K562 (cell line): ENCODE data around the gene NPPC. TPM values are rescaled to one million over a fixed set of nuclear protein-coding genes. Genes with fewer than 3 reads are reported as not detected.

Experiments
- ATAC-seq: fragments of 200-7000 bp; cut with Tn5 transposase; 3 replicates; pipeline ENCODE4 v1.9.1; 2020; ENCODE audit warnings: moderate library complexity
- BruUV-seq: library from RNA; stranded (reverse); fragments of 400-500 nt; replicated peaks from 2 replicates; lab custom pipeline; 2021; lab: Mats Ljungman, UMichigan
- CTCF ChIA-PET: fragments of 300-600 bp; formaldehyde crosslinking; extraction: SDS; loops from one replicate; lab custom pipeline; 2021; ENCODE audit warnings: low intra/inter-chr PET ratio; lab: Yijun Ruan, JAX
- POLR2A ChIA-PET: fragments of 300-600, 350-650 bp; sonication (Branson Sonifier 250); formaldehyde crosslinking; extraction: SDS; loops from one replicate; lab custom pipeline; 2021; ENCODE audit warnings: antibody characterized with exemption, inconsistent platforms; lab: Yijun Ruan, JAX
- DNase-seq, 4 experiments: peaks; one replicate each; pipeline versions ENCODE4 v3.0.0 to v3.0.0-alpha.2; 2011 to 2018; ENCODE audit warnings: low spot score in 3 of 4, mixed read lengths in 3 of 4; ENCODE audit errors: extremely low read depth in 1 of 4
- FAIRE-seq: peaks from 2 replicates; lab custom pipeline; 2011; peaks lifted over from hg19 to GRCh38; lab: Jason Lieb, UNC
- H2AFZ ChIP-seq: 2 replicates; pipeline ENCODE4 v1.6.0; 2011; ENCODE audit warnings: low read depth, low read length, control low read depth, inconsistent platforms
- H3K27ac ChIP-seq: fragments of 200-600 bp; 3 replicates; pipeline ENCODE4 v1.8.0; 2011; ENCODE audit warnings: low read depth, mild to moderate bottlenecking, control low read depth, inconsistent platforms, low read length, moderate library complexity, mixed read lengths; ENCODE audit errors: extremely low read depth
- H3K27me3 ChIP-seq, 2 experiments: fragments of 300-600 bp in 1 of 2; 2 replicates in 1 of 2; 3 replicates in 1 of 2; pipeline versions ENCODE4 v1.6.0 to v1.8.0; 2011; ENCODE audit warnings: inconsistent platforms in 2 of 2, low read length in 2 of 2, mild to moderate bottlenecking in 1 of 2, mixed read lengths in 1 of 2, moderate library complexity in 1 of 2; ENCODE audit not compliant: control insufficient read depth in 2 of 2, insufficient read depth in 2 of 2
- H3K36me3 ChIP-seq: fragments of 300-600 bp; 3 replicates; pipeline ENCODE4 v1.8.0; 2011; ENCODE audit warnings: mild to moderate bottlenecking, low read length, inconsistent platforms; ENCODE audit not compliant: control insufficient read depth, insufficient read depth
- H3K4me1 ChIP-seq, 2 experiments: fragments of 200-600 bp in 1 of 2; replicated peaks in 1 of 2; 2 replicates in 1 of 2; 3 replicates in 1 of 2; pipeline versions ENCODE4 v1.5.1 to v1.8.0; 2011; ENCODE audit warnings: inconsistent platforms in 2 of 2, low read length in 2 of 2, mild to moderate bottlenecking in 1 of 2, mixed read lengths in 1 of 2, moderate library complexity in 1 of 2; ENCODE audit not compliant: control insufficient read depth in 2 of 2, insufficient read depth in 2 of 2
- H3K4me2 ChIP-seq: 2 replicates; pipeline ENCODE4 v1.6.1; 2011; ENCODE audit warnings: low read length, control low read depth, inconsistent platforms, mixed read lengths; ENCODE audit not compliant: insufficient read depth
- H3K4me3 ChIP-seq: fragments of 200-600 bp; sonication (generic), shearing (Covaris generic); 2 replicates; pipeline ENCODE4 v1.5.1; 2016; ENCODE audit warnings: control low read depth, inconsistent platforms
- H3K79me2 ChIP-seq: fragments of 200-600 bp; 3 replicates; pipeline ENCODE4 v1.8.0; 2011; ENCODE audit warnings: low read length, inconsistent platforms; ENCODE audit not compliant: control insufficient read depth, insufficient read depth
- H3K9ac ChIP-seq, 2 experiments: 2 replicates each; pipeline versions ENCODE4 v1.6.0 to v1.6.1; 2011; ENCODE audit warnings: low read depth in 2 of 2, low read length in 2 of 2, control low read depth in 1 of 2, inconsistent platforms in 1 of 2, mild to moderate bottlenecking in 1 of 2, mixed read lengths in 1 of 2; ENCODE audit not compliant: insufficient read depth in 1 of 2
- H3K9me1 ChIP-seq: one replicate; pipeline ENCODE4 v1.6.0; 2011; ENCODE audit warnings: inconsistent platforms, mild to moderate bottlenecking, low read length, moderate library complexity; ENCODE audit not compliant: control insufficient read depth, insufficient read depth
- H3K9me3 ChIP-seq: replicated peaks from 2 replicates; pipeline ENCODE4 v1.5.1; 2011; ENCODE audit warnings: low read depth, low read length, inconsistent platforms; ENCODE audit not compliant: control insufficient read depth, insufficient read depth
- H4K20me1 ChIP-seq: replicated peaks from 2 replicates; pipeline ENCODE4 v1.6.1; 2011; ENCODE audit warnings: low read length, inconsistent platforms, mixed read lengths; ENCODE audit not compliant: control insufficient read depth, insufficient read depth
- BCOR ChIP-seq: fragments of 450-650 bp; IDR thresholded peaks from 2 replicates; pipeline ENCODE4 v1.6.1; 2016
- CC2D1A ChIP-seq: fragments of 450-650 bp; IDR thresholded peaks from 2 replicates; pipeline ENCODE4 v1.6.1; 2017; ENCODE audit warnings: mild to moderate bottlenecking
- ELF4 ChIP-seq: fragments of 450-650 bp; formaldehyde crosslinking; IDR thresholded peaks from 2 replicates; pipeline ENCODE4 v1.4.0; 2022; ENCODE audit warnings: missing genetic modification characterization
- EP300 ChIP-seq: IDR thresholded peaks from 2 replicates; pipeline ENCODE4 v1.6.1; 2012; ENCODE audit warnings: low read length, improper control_type of control experiment
- KAT7 ChIP-seq: sonication (generic); formaldehyde crosslinking; IDR thresholded peaks from 2 replicates; pipeline ENCODE4 v1.8.0; 2022; ENCODE audit warnings: missing genetic modification reagents, mild to moderate bottlenecking, borderline replicate concordance
- KLF6 ChIP-seq: fragments of 250-450 bp; sonication (Bioruptor Pico); IDR thresholded peaks from 2 replicates; pipeline ENCODE4 v1.4.0; 2020; ENCODE audit warnings: mild to moderate bottlenecking, moderate library complexity, borderline replicate concordance
- NFIC ChIP-seq: fragments of 450-650 bp; IDR thresholded peaks from 2 replicates; pipeline ENCODE4 v1.6.1; 2017; ENCODE audit warnings: mild to moderate bottlenecking, inconsistent platforms
- NFYB ChIP-seq: IDR thresholded peaks from 2 replicates; pipeline ENCODE4 v1.6.1; 2011; ENCODE audit warnings: mild to moderate bottlenecking, moderate library complexity; ENCODE audit not compliant: insufficient read length; ENCODE audit errors: extremely low read depth
- NR2C1 ChIP-seq, 2 experiments: fragments of 450-650 bp; IDR thresholded peaks; 2 replicates each; pipeline ENCODE4 v1.6.1; 2017; ENCODE audit warnings: mild to moderate bottlenecking in 2 of 2, antibody characterized with exemption in 1 of 2, inconsistent platforms in 1 of 2, missing compliant biosample characterization in 1 of 2, missing genetic modification characterization in 1 of 2
- NRF1 ChIP-seq, 2 experiments: fragments of 450-650 bp; IDR thresholded peaks in 1 of 2; conservative IDR thresholded peaks in 1 of 2; 2 replicates each; pipeline ENCODE4 v1.6.1; 2014; ENCODE audit warnings: mild to moderate bottlenecking in 2 of 2
- PRMT5 ChIP-seq: sonication (generic); formaldehyde crosslinking; IDR thresholded peaks from 2 replicates; pipeline ENCODE4 v1.5.0; 2020; ENCODE audit warnings: missing genetic modification reagents
- RUNX1 ChIP-seq: sonication (generic); IDR thresholded peaks from 2 replicates; pipeline ENCODE4 v1.6.1; 2016; ENCODE audit warnings: antibody characterized with exemption, low read depth
- USF2 ChIP-seq: sonication (generic); formaldehyde crosslinking; IDR thresholded peaks from 2 replicates; pipeline ENCODE4 v1.5.0; 2020; ENCODE audit warnings: missing genetic modification reagents
- ZC3H8 ChIP-seq: fragments of 450-650 bp; IDR thresholded peaks from 2 replicates; pipeline ENCODE4 v1.6.1; 2017
- ZNF347 ChIP-seq: fragments of 450-650 bp; formaldehyde crosslinking; IDR thresholded peaks from 2 replicates; pipeline ENCODE4 v1.4.0; 2020; ENCODE audit warnings: low read depth, mild to moderate bottlenecking, moderate library complexity
- ZSCAN29 ChIP-seq: fragments of 450-650 bp; IDR thresholded peaks from 2 replicates; pipeline ENCODE4 v1.6.1; 2017
- ZSCAN32 ChIP-seq: fragments of 450-650 bp; formaldehyde crosslinking; IDR thresholded peaks from 2 replicates; pipeline ENCODE4 v1.4.0; 2020; ENCODE audit warnings: mild to moderate bottlenecking, moderate library complexity
- WGBS: fragments of 100-300 bp; shearing (Covaris generic); methylation state at CpG from one replicate; pipeline ENCODE4 v1.1.6; 2016; ENCODE audit warnings: low coverage, mixed read lengths; ENCODE audit not compliant: insufficient coverage; ENCODE audit errors: missing lambda C conversion rate; 5-methylcytosine and 5-hydroxymethylcytosine counted together
- in situ Hi-C: fragments of 300-500 bp; cut with MboI; formaldehyde crosslinking; loops from 4 replicates; pipeline ENCODE4 v1.15.0; 2018; ENCODE audit warnings: inconsistent platforms, mixed read lengths
- intact Hi-C: fragments of 100-400 bp; cut with micrococcal nuclease; formaldehyde crosslinking; loops from 2 replicates; pipeline ENCODE4 v1.14.2; 2022
- polyA plus RNA-seq, 8 experiments: library from polyadenylated mRNA; depleted of rRNA in 4 of 8; stranded (reverse) in 5 of 8; unstranded in 3 of 8; fragments of >200 nt; fragmentation: Nextera tagmentation in 2 of 8; fragmentation: Illumina TruSeq in 1 of 8; extraction: Ambion mirVana in 2 of 8; extraction: Trizol in 1 of 8; gene quantifications; 2 replicates each; pipeline versions ENCODE4 v1.2.1 to v1.2.3, GENCODE V29; 2011 to 2014; ENCODE audit warnings: inconsistent platforms in 1 of 8, missing spikeins in 1 of 8
- total RNA-seq, 7 experiments: library from RNA; depleted of rRNA in 6 of 7; stranded (reverse); fragments of >200 nt in 6 of 7; fragmentation: Illumina TruSeq in 2 of 7; extraction: Trizol in 2 of 7; gene quantifications; 2 replicates each; pipeline versions ENCODE4 v1.2.1 to v1.2.3, GENCODE V29; 2011 to 2021; ENCODE audit warnings: low replicate concordance in 1 of 7
- TF ChIP-seq, protein P1 (sequence below): fragments of 250-450 bp; sonication (Bioruptor Pico); IDR thresholded peaks from 2 replicates; pipeline ENCODE4 v1.8.0; 2021; ENCODE audit warnings: moderate library complexity, mild to moderate bottlenecking, inconsistent platforms
- TF ChIP-seq, protein P2 (sequence below): fragments of 450-650 bp; formaldehyde crosslinking; IDR thresholded peaks from 2 replicates; pipeline ENCODE4 v1.4.0; 2022; ENCODE audit warnings: mild to moderate bottlenecking, moderate library complexity
- TF ChIP-seq, protein P3 (sequence below): fragments of 450-650 bp; formaldehyde crosslinking; IDR thresholded peaks from 2 replicates; pipeline ENCODE4 v1.4.0; 2022; ENCODE audit warnings: missing genetic modification characterization

NPPC gene
- total and polyA plus RNA-seq, 9 of the 15 experiments (the other 6 are each of a cell fraction or from before 2014, with no cell fraction given): not detected

DNA sequence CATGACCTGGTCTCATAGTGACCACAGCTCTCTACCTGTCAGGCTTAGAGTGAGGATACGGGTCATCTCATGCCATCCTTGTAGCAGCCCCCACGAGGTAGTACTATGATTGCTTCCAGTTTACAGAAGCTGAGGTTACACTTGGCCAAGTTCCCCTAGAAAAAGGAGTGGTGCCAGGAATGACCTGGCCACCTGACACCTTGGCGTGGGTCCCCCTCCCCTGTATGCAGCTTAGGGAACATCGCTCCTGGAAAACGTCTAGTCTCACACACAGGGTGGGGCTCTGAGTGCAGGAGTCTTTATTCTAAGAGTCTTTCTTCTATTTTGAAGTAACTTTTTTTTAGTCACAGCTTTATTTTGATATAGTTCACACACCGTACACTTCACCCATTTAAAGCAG, 14.8 kb downstream of the NPPC start:
- no TSS peak for BruUV-seq
- Histone ChIP-seq H3K4me3 (no peak overlapping the region), H3K27me3 (peaks cover 9 to 35% of the 10 kb centered on the region in 2 experiments), H2AFZ (no peak overlapping the region), H4K20me1 (no peaks in the 10 kb centered on the region), H3K9me1 (no peaks in the 10 kb centered on the region), H3K4me1 (no peaks in the 10 kb centered on the region), H3K9me3 (no peaks in the 10 kb centered on the region), H3K9ac (no peak overlapping the region), H3K27ac (no peak overlapping the region), H3K79me2 (no peaks in the 10 kb centered on the region), H3K4me2 (no peak overlapping the region), H3K36me3 (no peaks in the 10 kb centered on the region)
- in situ Hi-C loops (no loop called here), intact Hi-C loops (no loop called here)
- 0% methylated on average over 4 of the region's 6 CpGs for WGBS
- ChIA-PET POLR2A (no interaction called here), CTCF (no interaction called here)
- DNase-seq: no peak
- no peak for TF ChIP-seq BCOR
- TF ChIP-seq ZSCAN32 (CRISPR knock-in tag): no peak
- TF ChIP-seq, protein P1, sequence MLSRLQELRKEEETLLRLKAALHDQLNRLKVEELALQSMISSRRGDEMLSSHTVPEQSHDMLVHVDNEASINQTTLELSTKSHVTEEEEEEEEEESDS (CRISPR knock-in tag): no peak
- no peak for TF ChIP-seq CC2D1A
- no peak for TF ChIP-seq NFIC
- TF ChIP-seq EP300: no peak
- TF ChIP-seq KAT7 (CRISPR knock-in tag): no peak
- no peak for TF ChIP-seq PRMT5
- no peak for TF ChIP-seq NRF1 (conservative IDR thresholded peaks at IDR 0.05 in 1 of 2, IDR thresholded peaks at IDR 0.05 in 1 of 2)
- TF ChIP-seq RUNX1: no peak
- TF ChIP-seq, protein P2, sequence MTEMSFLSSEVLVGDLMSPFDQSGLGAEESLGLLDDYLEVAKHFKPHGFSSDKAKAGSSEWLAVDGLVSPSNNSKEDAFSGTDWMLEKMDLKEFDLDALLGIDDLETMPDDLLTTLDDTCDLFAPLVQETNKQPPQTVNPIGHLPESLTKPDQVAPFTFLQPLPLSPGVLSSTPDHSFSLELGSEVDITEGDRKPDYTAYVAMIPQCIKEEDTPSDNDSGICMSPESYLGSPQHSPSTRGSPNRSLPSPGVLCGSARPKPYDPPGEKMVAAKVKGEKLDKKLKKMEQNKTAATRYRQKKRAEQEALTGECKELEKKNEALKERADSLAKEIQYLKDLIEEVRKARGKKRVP (CRISPR knock-in tag): no peak
- TF ChIP-seq, protein P3, sequence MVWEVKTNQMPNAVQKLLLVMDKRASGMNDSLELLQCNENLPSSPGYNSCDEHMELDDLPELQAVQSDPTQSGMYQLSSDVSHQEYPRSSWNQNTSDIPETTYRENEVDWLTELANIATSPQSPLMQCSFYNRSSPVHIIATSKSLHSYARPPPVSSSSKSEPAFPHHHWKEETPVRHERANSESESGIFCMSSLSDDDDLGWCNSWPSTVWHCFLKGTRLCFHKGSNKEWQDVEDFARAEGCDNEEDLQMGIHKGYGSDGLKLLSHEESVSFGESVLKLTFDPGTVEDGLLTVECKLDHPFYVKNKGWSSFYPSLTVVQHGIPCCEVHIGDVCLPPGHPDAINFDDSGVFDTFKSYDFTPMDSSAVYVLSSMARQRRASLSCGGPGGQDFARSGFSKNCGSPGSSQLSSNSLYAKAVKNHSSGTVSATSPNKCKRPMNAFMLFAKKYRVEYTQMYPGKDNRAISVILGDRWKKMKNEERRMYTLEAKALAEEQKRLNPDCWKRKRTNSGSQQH (CRISPR knock-in tag): no peak
- TF ChIP-seq USF2 (CRISPR knock-in tag): no peak
- no peak for TF ChIP-seq ZNF347 (CRISPR knock-in tag)
- no peak for TF ChIP-seq ZSCAN29
- TF ChIP-seq NR2C1 (IDR thresholded peaks at IDR 0.05): no peak
- no peak for TF ChIP-seq NR2C1 (tag; IDR thresholded peaks at IDR 0.05)
- no peak for TF ChIP-seq ELF4 (CRISPR knock-in tag)
- TF ChIP-seq ZC3H8: no peak
- TF ChIP-seq KLF6: no peak
- no peak for TF ChIP-seq NFYB
- ATAC-seq: no peak
- FAIRE-seq: no peak
